ENCODE results near the gene RNF123. TPM values are rescaled to one million over a fixed set of nuclear protein-coding genes. Genes with fewer than 3 reads are reported as not detected.

The RNF123 gene
- total RNA-seq, 1 experiment from 2014 or later: 40.6 TPM

DNA sequence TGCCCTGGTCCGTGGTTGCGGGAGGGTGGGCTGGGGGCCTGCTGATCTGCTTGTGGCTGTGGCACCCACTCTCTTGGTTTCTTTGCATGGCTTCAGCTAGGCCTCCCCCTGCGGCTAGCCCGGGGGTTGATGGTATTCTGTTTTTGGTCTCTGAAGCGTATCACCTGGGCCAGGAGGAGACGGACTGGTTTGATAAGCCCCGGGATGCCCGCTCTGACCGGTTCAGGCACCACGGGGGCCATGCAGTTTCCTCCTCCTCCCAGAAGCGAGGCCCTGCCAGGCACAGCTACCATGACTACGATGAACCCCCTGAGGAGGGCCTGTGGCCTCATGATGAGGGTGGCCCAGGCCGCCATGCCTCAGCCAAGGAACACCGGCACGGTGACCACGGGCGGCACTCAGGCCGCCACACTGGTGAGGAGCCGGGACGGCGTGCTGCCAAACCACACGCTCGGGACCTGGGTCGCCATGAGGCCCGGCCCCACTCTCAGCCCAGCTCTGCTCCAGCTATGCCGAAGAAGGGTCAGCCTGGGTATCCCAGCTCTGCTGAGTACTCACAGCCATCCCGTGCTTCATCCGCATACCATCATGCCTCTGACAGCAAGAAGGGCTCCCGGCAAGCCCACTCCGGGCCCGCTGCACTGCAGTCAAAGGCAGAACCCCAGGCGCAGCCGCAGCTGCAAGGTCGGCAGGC lies 26.5 kb upstream of the RNF123 start:
- H3K27me3 Mint-ChIP-seq (ENCODE audit: low read depth): no peaks in the 10 kb centered on the region; the same call in 1 of the 2 replicates
- Histone ChIP-seq H3K9me3 (ENCODE audit: control insufficient read depth, low read depth, low read length) (no peaks in the 10 kb centered on the region), H3K23ac (ENCODE audit: insufficient read length, low read depth, low read length) (no peak overlapping the region), H3K79me2 (ENCODE audit: insufficient read depth, low read length) (no peaks in the 10 kb centered on the region), H3T11ph (ENCODE audit: low read length) (no peak overlapping the region), H3K9ac (ENCODE audit: extremely low read depth, insufficient read length, low read length) (no peak overlapping the region), H3K4me1 (ENCODE audit: insufficient read depth, low read length) (no peaks in the 10 kb centered on the region; the same call in 1 of the 2 replicates), H3K4me2 (ENCODE audit: insufficient read depth, insufficient read length, low read length) (no peak overlapping the region), H2BK12ac (ENCODE audit: insufficient read length, low read depth, low read length) (no peak overlapping the region), H2AFZ (ENCODE audit: low read length) (no peak overlapping the region), H3K56ac (ENCODE audit: insufficient read length, low read depth, low read length) (no peak overlapping the region), H2BK120ac (ENCODE audit: low read depth, low read length, poor library complexity, severe bottlenecking) (no peak overlapping the region), H2BK15ac (ENCODE audit: low read depth, low read length) (no peak overlapping the region), H4K20me1 (ENCODE audit: control insufficient read depth, insufficient read depth, insufficient read length) (no peaks in the 10 kb centered on the region), H3K4ac (ENCODE audit: low read depth, low read length) (no peak overlapping the region), H2AK5ac (ENCODE audit: insufficient read length, low read length) (no peak overlapping the region), H2BK5ac (ENCODE audit: insufficient read length, low read length) (no peak overlapping the region), H4K8ac (replicated peaks; ENCODE audit: insufficient read length, low read depth, low read length) (no peak overlapping the region), H2BK20ac (ENCODE audit: low read depth, low read length, poor library complexity, severe bottlenecking) (no peak overlapping the region), H4K91ac (ENCODE audit: insufficient read length, low read depth, low read length) (no peak overlapping the region), H3K14ac (ENCODE audit: insufficient read depth, low read length) (no peak overlapping the region; the same call in 1 of the 2 replicates), H3K23me2 (ENCODE audit: insufficient read length, low read depth, low read length, poor library complexity, severe bottlenecking) (no peaks in the 10 kb centered on the region), H3K27ac (ENCODE audit: insufficient read length, low read depth, low read length) (no peak overlapping the region), H3K27me3 (ENCODE audit: insufficient read depth, low read length) (no peaks in the 10 kb centered on the region), H3K18ac (ENCODE audit: insufficient read length, low read depth, low read length) (no peak overlapping the region), H3K79me1 (ENCODE audit: insufficient read depth, low read depth, low read length, poor library complexity, severe bottlenecking) (no peaks in the 10 kb centered on the region), H4K5ac (ENCODE audit: insufficient read length, low read depth, low read length) (no peak overlapping the region)
- TF ChIP-seq, protein P1, sequence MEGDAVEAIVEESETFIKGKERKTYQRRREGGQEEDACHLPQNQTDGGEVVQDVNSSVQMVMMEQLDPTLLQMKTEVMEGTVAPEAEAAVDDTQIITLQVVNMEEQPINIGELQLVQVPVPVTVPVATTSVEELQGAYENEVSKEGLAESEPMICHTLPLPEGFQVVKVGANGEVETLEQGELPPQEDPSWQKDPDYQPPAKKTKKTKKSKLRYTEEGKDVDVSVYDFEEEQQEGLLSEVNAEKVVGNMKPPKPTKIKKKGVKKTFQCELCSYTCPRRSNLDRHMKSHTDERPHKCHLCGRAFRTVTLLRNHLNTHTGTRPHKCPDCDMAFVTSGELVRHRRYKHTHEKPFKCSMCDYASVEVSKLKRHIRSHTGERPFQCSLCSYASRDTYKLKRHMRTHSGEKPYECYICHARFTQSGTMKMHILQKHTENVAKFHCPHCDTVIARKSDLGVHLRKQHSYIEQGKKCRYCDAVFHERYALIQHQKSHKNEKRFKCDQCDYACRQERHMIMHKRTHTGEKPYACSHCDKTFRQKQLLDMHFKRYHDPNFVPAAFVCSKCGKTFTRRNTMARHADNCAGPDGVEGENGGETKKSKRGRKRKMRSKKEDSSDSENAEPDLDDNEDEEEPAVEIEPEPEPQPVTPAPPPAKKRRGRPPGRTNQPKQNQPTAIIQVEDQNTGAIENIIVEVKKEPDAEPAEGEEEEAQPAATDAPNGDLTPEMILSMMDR (conservative IDR thresholded peaks at IDR 0.05): no peak
- H3K4me3 Mint-ChIP-seq: no peak overlapping the region
- no peak overlapping the region; a peak in 1 of 7 replicates for H3K27ac Mint-ChIP-seq
- no peaks in the 10 kb centered on the region for H3K9me3 Mint-ChIP-seq
- DNase-seq: no peak
- WGBS (ENCODE audit: extremely low coverage, insufficient read length, low lambda C conversion rate): no CpG with 5 or more reads among the region's 34 CpGs
- H3K4me1 Mint-ChIP-seq: peaks cover 13 to 16% of the 10 kb centered on the region in 2 experiments
- no peaks in the 10 kb centered on the region for H3K36me3 Mint-ChIP-seq (ENCODE audit: insufficient read depth in 1 of 3, low read depth in 3 of 3)

All from H9 (cell line).